ENCODE measurements around the gene SKIC8. TPM values are rescaled to one million over a fixed set of nuclear protein-coding genes. Genes with fewer than 3 reads are reported as not detected.

The SKIC8 gene
- total RNA-seq, 1 donor from 2014 or later, result 56.0 TPM

DNA sequence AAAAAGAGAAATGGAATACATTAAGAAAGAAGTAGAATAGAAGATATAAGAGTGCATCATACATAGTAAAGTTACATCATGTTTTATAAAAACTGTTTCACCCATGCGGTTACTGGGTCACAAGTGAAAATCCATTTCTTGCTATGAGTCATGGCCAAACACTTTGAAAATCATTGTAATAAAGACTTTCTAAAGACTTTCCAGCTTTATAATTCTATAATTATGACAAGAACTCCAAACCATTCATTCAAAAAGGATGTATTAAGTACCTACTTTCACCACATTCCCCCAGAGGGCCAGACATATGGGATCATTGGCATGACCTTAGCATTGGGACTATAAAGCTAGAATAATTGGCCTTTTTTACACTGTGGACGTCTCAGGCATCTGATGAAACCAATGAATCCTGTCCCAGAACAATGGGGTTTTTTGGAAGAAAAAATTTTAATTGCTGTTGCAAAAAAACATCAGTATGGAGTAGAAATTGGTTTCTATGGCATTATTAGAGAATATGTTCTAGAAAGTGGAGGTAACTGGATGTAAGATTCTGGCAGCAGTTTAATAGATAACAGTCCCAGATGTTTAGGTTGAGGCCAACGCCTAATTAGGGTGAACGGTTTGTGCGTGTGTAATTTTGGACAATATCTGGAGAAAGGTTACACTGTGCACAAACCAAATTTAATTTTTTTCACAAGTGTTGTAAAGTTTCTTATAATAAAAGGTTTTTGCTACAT, 3.3 kb upstream of the SKIC8 start:
- Mint-ChIP-seq H3K27ac (ENCODE audit: unreplicated experiment) (no peak overlapping the region), H3K36me3 (ENCODE audit: low read depth) (no peaks in the 10 kb centered on the region), H3K4me1 (peaks cover 39% of the 10 kb centered on the region), H3K27me3 (ENCODE audit: low read depth) (peaks cover 19% of the 10 kb centered on the region), H3K4me3 (peak overlapping the region; percentile 67), H3K9me3 (no peaks in the 10 kb centered on the region)
- TF ChIP-seq, protein P1, sequence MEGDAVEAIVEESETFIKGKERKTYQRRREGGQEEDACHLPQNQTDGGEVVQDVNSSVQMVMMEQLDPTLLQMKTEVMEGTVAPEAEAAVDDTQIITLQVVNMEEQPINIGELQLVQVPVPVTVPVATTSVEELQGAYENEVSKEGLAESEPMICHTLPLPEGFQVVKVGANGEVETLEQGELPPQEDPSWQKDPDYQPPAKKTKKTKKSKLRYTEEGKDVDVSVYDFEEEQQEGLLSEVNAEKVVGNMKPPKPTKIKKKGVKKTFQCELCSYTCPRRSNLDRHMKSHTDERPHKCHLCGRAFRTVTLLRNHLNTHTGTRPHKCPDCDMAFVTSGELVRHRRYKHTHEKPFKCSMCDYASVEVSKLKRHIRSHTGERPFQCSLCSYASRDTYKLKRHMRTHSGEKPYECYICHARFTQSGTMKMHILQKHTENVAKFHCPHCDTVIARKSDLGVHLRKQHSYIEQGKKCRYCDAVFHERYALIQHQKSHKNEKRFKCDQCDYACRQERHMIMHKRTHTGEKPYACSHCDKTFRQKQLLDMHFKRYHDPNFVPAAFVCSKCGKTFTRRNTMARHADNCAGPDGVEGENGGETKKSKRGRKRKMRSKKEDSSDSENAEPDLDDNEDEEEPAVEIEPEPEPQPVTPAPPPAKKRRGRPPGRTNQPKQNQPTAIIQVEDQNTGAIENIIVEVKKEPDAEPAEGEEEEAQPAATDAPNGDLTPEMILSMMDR (conservative IDR thresholded peaks at IDR 0.05), result no peak
- DNase-seq (ENCODE audit: low read depth, low spot score), result no peak

DNA sequence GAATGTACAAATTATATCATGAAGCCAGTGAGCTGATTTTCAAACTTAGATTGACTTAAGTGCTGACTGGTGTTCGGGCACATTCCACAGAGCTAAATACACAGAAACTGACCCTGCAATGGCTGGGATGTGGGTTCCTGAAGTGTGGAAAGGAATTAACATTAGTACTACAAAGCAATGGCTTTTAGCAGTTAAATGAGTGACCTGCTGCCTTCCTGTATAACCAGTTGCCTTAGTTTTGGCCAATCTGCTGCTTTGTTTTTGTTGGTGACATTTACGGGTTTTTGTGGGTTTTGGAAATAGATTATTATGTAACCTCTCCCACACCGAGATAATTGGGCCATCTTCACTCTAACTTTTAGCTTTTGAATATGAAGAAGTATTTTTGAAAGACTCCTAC, 2.4 kb upstream of the SKIC8 start:
- H3K27me3 Mint-ChIP-seq (ENCODE audit: low read depth), result peaks cover 19% of the 10 kb centered on the region
- H3K9me3 Mint-ChIP-seq, result no peaks in the 10 kb centered on the region
- peak overlapping the region; percentile 74 for H3K4me3 Mint-ChIP-seq
- H3K4me1 Mint-ChIP-seq, result peaks cover 37% of the 10 kb centered on the region
- DNase-seq (ENCODE audit: low read depth, low spot score), result no peak
- H3K36me3 Mint-ChIP-seq (ENCODE audit: low read depth), result no peaks in the 10 kb centered on the region
- TF ChIP-seq, protein P1 (conservative IDR thresholded peaks at IDR 0.05), result no peak
- H3K27ac Mint-ChIP-seq (ENCODE audit: unreplicated experiment), result no peak overlapping the region

DNA sequence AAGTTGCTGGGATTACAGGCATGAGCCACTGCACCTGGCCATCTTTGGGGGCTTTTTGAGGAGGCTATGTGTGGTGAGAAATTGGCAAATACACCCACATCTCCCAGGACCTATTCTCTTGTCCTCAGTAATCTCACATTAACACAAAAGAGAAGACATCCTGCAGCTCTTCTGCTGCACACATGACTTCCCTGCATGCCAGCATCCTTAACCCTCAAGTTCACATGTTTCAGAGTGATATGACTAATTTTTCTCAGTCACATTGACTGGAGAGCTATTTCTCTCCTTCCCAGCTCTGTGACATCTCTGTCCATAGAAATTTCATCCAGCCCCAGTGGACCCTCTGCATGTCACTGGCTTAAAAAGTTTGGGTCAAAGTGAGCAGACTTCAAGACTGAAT, 1.9 kb upstream of the SKIC8 start:
- H3K4me1 Mint-ChIP-seq, result peaks cover 34% of the 10 kb centered on the region
- H3K9me3 Mint-ChIP-seq, result no peaks in the 10 kb centered on the region
- no peaks in the 10 kb centered on the region for H3K36me3 Mint-ChIP-seq (ENCODE audit: low read depth)
- H3K27ac Mint-ChIP-seq (ENCODE audit: unreplicated experiment), result no peak overlapping the region
- H3K27me3 Mint-ChIP-seq (ENCODE audit: low read depth), result peaks cover 19% of the 10 kb centered on the region
- TF ChIP-seq, protein P1 (conservative IDR thresholded peaks at IDR 0.05), result no peak
- no peak for DNase-seq (ENCODE audit: low read depth, low spot score)
- H3K4me3 Mint-ChIP-seq, result peak overlapping the region; percentile 74

DNA sequence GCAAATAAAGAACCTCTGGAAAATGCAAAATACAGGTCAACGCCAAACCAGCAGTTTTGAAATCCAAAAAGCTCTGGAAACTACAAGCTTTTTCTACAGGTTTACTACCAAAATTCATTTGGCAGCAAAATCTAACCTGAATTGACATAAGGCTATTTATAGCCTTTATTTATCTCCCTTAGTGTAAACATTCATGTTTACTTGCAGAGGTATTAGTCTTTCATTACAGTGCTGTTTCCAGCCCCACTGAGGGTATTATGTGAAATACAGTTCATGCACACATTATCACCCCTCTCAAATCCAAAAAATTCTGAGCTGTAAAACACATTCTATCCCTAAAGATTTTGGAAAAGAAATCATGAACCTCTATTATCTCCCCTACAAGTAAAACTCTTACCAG, 7.2 kb downstream of the SKIC8 start:
- Mint-ChIP-seq H3K9me3 (no peaks in the 10 kb centered on the region), H3K27ac (ENCODE audit: unreplicated experiment) (peak overlapping the region; percentile 75), H3K4me3 (no peak overlapping the region), H3K27me3 (ENCODE audit: low read depth) (no peaks in the 10 kb centered on the region), H3K36me3 (ENCODE audit: low read depth) (no peaks in the 10 kb centered on the region), H3K4me1 (no peaks in the 10 kb centered on the region)
- TF ChIP-seq, protein P1 (conservative IDR thresholded peaks at IDR 0.05), result no peak
- DNase-seq (ENCODE audit: low read depth, low spot score), result no peak

DNA sequence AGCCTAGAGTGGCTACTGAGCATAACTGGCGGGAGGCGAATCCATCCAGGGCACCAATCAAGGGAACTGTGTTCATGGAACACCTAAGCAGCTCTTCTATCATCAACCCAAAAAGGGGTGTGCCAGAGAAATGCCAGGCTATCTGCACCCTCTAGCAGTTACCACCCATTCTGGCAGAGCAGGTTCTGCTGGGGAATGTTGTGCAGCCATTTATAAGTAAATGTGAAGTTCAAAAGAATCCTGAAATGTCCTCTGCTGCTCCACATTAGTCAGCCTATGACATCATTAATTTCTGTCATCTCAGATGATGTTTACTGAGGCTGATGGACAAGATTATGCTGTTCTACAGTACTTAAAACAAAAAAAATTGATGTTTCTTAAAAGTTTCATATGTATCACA, 7.7 kb downstream of the SKIC8 start:
- H3K36me3 Mint-ChIP-seq (ENCODE audit: low read depth), result no peaks in the 10 kb centered on the region
- H3K4me3 Mint-ChIP-seq, result no peak overlapping the region
- no peaks in the 10 kb centered on the region for H3K9me3 Mint-ChIP-seq
- DNase-seq (ENCODE audit: low read depth, low spot score), result no peak
- H3K27ac Mint-ChIP-seq (ENCODE audit: unreplicated experiment), result no peak overlapping the region
- TF ChIP-seq, protein P1 (conservative IDR thresholded peaks at IDR 0.05), result no peak
- no peaks in the 10 kb centered on the region for H3K27me3 Mint-ChIP-seq (ENCODE audit: low read depth)
- H3K4me1 Mint-ChIP-seq, result no peaks in the 10 kb centered on the region
